WTC11 (cell line): ENCODE measurements around the gene GATAD2A. TPM values are rescaled to one million over a fixed set of nuclear protein-coding genes. Genes with fewer than 3 reads are reported as not detected.

Source experiments
- ATAC-seq: fragments of 200-7000 bp; cut with Tn5 transposase; 2 replicates; pipeline ENCODE4 v1.10.0; 2021; ENCODE audit warnings: mild to moderate bottlenecking, moderate library complexity
- CTCF ChIA-PET: fragments of 300-600 bp; sonication (Branson Sonifier 250); formaldehyde crosslinking; loops from one replicate; lab custom pipeline; 2021; ENCODE audit warnings: antibody characterized with exemption; lab: Charles Lee
- POLR2A ChIA-PET: fragments of 350-600 bp; sonication (Branson Sonifier 250); formaldehyde crosslinking; loops from one replicate; lab custom pipeline; 2021; ENCODE audit warnings: antibody characterized with exemption; lab: Charles Lee
- DNase-seq: peaks from one replicate; pipeline ENCODE4 v3.0.0; 2021; ENCODE audit warnings: low spot score
- H3K27ac Mint-ChIP-seq: 2 replicates; pipeline ENCODE4 v1.8.0; 2021; ENCODE audit warnings: mixed read lengths
- H3K27me3 Mint-ChIP-seq: 2 replicates; pipeline ENCODE4 v1.8.0; 2021; ENCODE audit warnings: low read depth, mild to moderate bottlenecking, moderate library complexity, mixed read lengths
- H3K36me3 Mint-ChIP-seq: 2 replicates; pipeline ENCODE4 v1.8.0; 2021; ENCODE audit warnings: mixed read lengths
- H3K4me1 Mint-ChIP-seq: 2 replicates; pipeline ENCODE4 v1.8.0; 2022; ENCODE audit warnings: mixed read lengths
- H3K4me3 Mint-ChIP-seq: 2 replicates; pipeline ENCODE4 v1.8.0; 2021; ENCODE audit warnings: mild to moderate bottlenecking, moderate library complexity, mixed read lengths
- H3K9me3 Mint-ChIP-seq: 2 replicates; pipeline ENCODE4 v1.8.0; 2021; ENCODE audit warnings: mixed read lengths
- ATF1 ChIP-seq: sonication (generic); formaldehyde crosslinking; IDR thresholded peaks from 2 replicates; pipeline ENCODE4 v1.8.1; 2023; ENCODE audit warnings: mild to moderate bottlenecking, moderate library complexity, missing genetic modification reagents
- CBFB ChIP-seq: sonication (generic); formaldehyde crosslinking; IDR thresholded peaks from 2 replicates; pipeline ENCODE4 v1.8.1; 2022; ENCODE audit warnings: mild to moderate bottlenecking, low read depth, missing genetic modification reagents
- CDX4 ChIP-seq: fragments of 250-450 bp; sonication (Bioruptor Pico); IDR thresholded peaks from 2 replicates; pipeline ENCODE4 v1.9.0; 2021; ENCODE audit warnings: moderate library complexity, mild to moderate bottlenecking, inconsistent platforms, borderline replicate concordance
- ELF4 ChIP-seq: sonication (generic); formaldehyde crosslinking; IDR thresholded peaks from 2 replicates; pipeline ENCODE4 v1.8.1; 2022; ENCODE audit warnings: low read depth, mild to moderate bottlenecking, moderate library complexity, missing genetic modification reagents
- FOXK1 ChIP-seq: sonication (generic); formaldehyde crosslinking; IDR thresholded peaks from 2 replicates; pipeline ENCODE4 v1.8.0; 2022; ENCODE audit warnings: mild to moderate bottlenecking, moderate library complexity, missing genetic modification reagents
- HMGA2 ChIP-seq: fragments of 250-450 bp; sonication (Bioruptor Pico); IDR thresholded peaks from 2 replicates; pipeline ENCODE4 v1.4.0; 2021; ENCODE audit warnings: mild to moderate bottlenecking, moderate library complexity
- IRF1 ChIP-seq: sonication (generic); formaldehyde crosslinking; IDR thresholded peaks from 2 replicates; pipeline ENCODE4 v1.8.0; 2023; ENCODE audit warnings: missing genetic modification reagents
- MYBL2 ChIP-seq: sonication (generic); formaldehyde crosslinking; IDR thresholded peaks from 2 replicates; pipeline ENCODE4 v1.8.1; 2023; ENCODE audit warnings: mild to moderate bottlenecking, moderate library complexity, missing genetic modification reagents
- NFATC4 ChIP-seq: fragments of 250-450 bp; sonication (Bioruptor Pico); IDR thresholded peaks from 2 replicates; pipeline ENCODE4 v1.9.0; 2021; ENCODE audit warnings: mild to moderate bottlenecking
- NR1H2 ChIP-seq: sonication (generic); formaldehyde crosslinking; IDR thresholded peaks from 2 replicates; pipeline ENCODE4 v1.9.0; 2021; ENCODE audit warnings: mild to moderate bottlenecking, moderate library complexity, missing genetic modification reagents
- PRRX2 ChIP-seq: fragments of 250-450 bp; sonication (Bioruptor Pico); IDR thresholded peaks from 2 replicates; pipeline ENCODE4 v1.8.0; 2021; ENCODE audit warnings: mild to moderate bottlenecking
- RORB ChIP-seq: fragments of 250-450 bp; sonication (Bioruptor Pico); IDR thresholded peaks from 2 replicates; pipeline ENCODE4 v1.9.0; 2021; ENCODE audit warnings: mild to moderate bottlenecking
- SOX15 ChIP-seq: fragments of 250-450 bp; sonication (Bioruptor Pico); IDR thresholded peaks from 2 replicates; pipeline ENCODE4 v1.9.0; 2021; ENCODE audit warnings: mild to moderate bottlenecking
- STAT6 ChIP-seq: sonication (generic); formaldehyde crosslinking; conservative IDR thresholded peaks from 2 replicates; pipeline ENCODE4 v1.8.1; 2023; ENCODE audit warnings: mild to moderate bottlenecking, low read depth, missing genetic modification reagents, moderate library complexity
- TCF7 ChIP-seq: sonication (generic); formaldehyde crosslinking; IDR thresholded peaks from 2 replicates; pipeline ENCODE4 v1.8.0; 2022; ENCODE audit warnings: mild to moderate bottlenecking, low read depth, missing genetic modification reagents, moderate library complexity
- TEAD1 ChIP-seq: sonication (generic); formaldehyde crosslinking; IDR thresholded peaks from 2 replicates; pipeline ENCODE4 v1.8.0; 2022; ENCODE audit warnings: mild to moderate bottlenecking, missing genetic modification reagents
- ZNF219 ChIP-seq: sonication (generic); formaldehyde crosslinking; IDR thresholded peaks from 2 replicates; pipeline ENCODE4 v1.8.0; 2023; ENCODE audit warnings: missing genetic modification reagents, mild to moderate bottlenecking, borderline replicate concordance
- ZNF281 ChIP-seq: sonication (generic); formaldehyde crosslinking; IDR thresholded peaks from 2 replicates; pipeline ENCODE4 v1.8.0; 2023; ENCODE audit warnings: mild to moderate bottlenecking, missing genetic modification reagents
- ZNF423 ChIP-seq: fragments of 250-450 bp; sonication (Bioruptor Pico); IDR thresholded peaks from 2 replicates; pipeline ENCODE4 v2.1.2; 2022; ENCODE audit warnings: mild to moderate bottlenecking, moderate library complexity
- ZNF671 ChIP-seq: fragments of 250-450 bp; sonication (Bioruptor Pico); IDR thresholded peaks from 2 replicates; pipeline ENCODE4 v1.8.0; 2021; ENCODE audit warnings: mild to moderate bottlenecking
- total RNA-seq: library from RNA; stranded (reverse); gene quantifications from 3 replicates; pipeline ENCODE4 v1.2.3, GENCODE V29; 2021
- TF ChIP-seq, protein P1 (sequence below): fragments of 250-450 bp; sonication (Bioruptor Pico); IDR thresholded peaks from 2 replicates; pipeline ENCODE4 v2.1.2; 2022; ENCODE audit warnings: mild to moderate bottlenecking, moderate library complexity

The GATAD2A gene
- total RNA-seq, 1 experiment from 2014 or later: 209 TPM

DNA sequence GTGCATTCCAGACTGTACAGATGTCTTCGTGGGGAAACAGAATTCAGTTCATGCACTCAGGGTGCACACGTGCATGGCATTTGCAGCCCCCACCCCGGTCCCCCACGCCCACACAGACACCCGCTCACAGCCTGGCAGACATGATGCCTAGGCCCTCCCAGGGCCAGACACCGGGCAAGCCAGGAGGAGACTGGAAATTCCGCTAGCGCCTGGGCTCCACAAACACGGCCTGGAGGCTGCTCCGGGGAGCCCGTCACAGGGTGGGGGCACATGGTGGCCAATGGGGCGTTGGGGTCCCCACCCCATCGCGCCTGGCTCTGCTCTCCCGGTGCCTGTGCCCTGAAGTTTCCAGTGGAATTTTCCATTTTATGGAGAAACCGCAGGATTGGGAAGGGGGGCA, 136.1 kb downstream of the GATAD2A start:
- H3K27me3 Mint-ChIP-seq: peaks cover 32% of the 10 kb centered on the region

GRCh38 chr19:19542507-19542906, 137.0 kb downstream of the GATAD2A start:
- no peak for TF ChIP-seq CDX4 (CRISPR knock-in tag)
- TF ChIP-seq NFATC4 (CRISPR knock-in tag): no peak
- no peak for TF ChIP-seq TEAD1 (CRISPR knock-in tag)
- TF ChIP-seq ZNF423: no peak
- TF ChIP-seq ZNF671: no peak
- TF ChIP-seq, protein P1, sequence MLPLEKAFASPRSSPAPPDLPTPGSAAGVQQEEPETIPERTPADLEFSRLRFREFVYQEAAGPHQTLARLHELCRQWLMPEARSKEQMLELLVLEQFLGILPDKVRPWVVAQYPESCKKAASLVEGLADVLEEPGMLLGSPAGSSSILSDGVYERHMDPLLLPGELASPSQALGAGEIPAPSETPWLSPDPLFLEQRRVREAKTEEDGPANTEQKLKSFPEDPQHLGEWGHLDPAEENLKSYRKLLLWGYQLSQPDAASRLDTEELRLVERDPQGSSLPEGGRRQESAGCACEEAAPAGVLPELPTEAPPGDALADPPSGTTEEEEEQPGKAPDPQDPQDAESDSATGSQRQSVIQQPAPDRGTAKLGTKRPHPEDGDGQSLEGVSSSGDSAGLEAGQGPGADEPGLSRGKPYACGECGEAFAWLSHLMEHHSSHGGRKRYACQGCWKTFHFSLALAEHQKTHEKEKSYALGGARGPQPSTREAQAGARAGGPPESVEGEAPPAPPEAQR (CRISPR knock-in tag): no peak
- no peak for TF ChIP-seq PRRX2 (CRISPR knock-in tag)
- no peak for TF ChIP-seq CBFB (CRISPR knock-in tag)
- no peak for TF ChIP-seq RORB (CRISPR knock-in tag)
- TF ChIP-seq SOX15 (CRISPR knock-in tag): no peak
- no peak for TF ChIP-seq ZNF281
- TF ChIP-seq ELF4: no peak
- TF ChIP-seq FOXK1 (CRISPR knock-in tag): no peak
- TF ChIP-seq IRF1: no peak
- TF ChIP-seq NR1H2 (CRISPR knock-in tag): no peak
- Mint-ChIP-seq H3K4me3 (no peak overlapping the region), H3K27ac (peak overlapping the region; percentile 80), H3K4me1 (peaks cover 6% of the 10 kb centered on the region), H3K9me3 (no peaks in the 10 kb centered on the region), H3K36me3 (no peaks in the 10 kb centered on the region), H3K27me3 (peaks cover 28% of the 10 kb centered on the region)
- ATAC-seq (no peak), DNase-seq (no peak)
- CTCF ChIA-PET: interaction anchor here (3.2 kb wide), 1 partner anchor 12 kb away, joined by 23 read pairs; no protein-coding TSS in a partner anchor
- POLR2A ChIA-PET: no interaction called here

More for the DNA sequence above, 136.1 kb downstream of the GATAD2A start:
- H3K4me3 Mint-ChIP-seq: no peak overlapping the region
- no peak overlapping the region for H3K27ac Mint-ChIP-seq
- ATAC-seq: no peak
- TF ChIP-seq MYBL2 (CRISPR knock-in tag) (no peak), ATF1 (CRISPR knock-in tag) (no peak), ZNF219 (no peak), PRRX2 (CRISPR knock-in tag) (no peak)
- ChIA-PET POLR2A (interaction anchor here (0.7 to 1.0 kb wide), 3 partner anchors 9 to 87 kb away, joined by 3 to 10 read pairs (median 3); partner anchors contain the start of gene LPAR2), CTCF (interaction anchor here (0.6 to 14.4 kb wide), 8 partner anchors 10 to 102 kb away, joined by 3 to 408 read pairs (median 5); partner anchors contain the start of genes GMIP, LPAR2 and YJEFN3)
- H3K36me3 Mint-ChIP-seq: no peaks in the 10 kb centered on the region
- H3K4me1 Mint-ChIP-seq: peaks cover 6% of the 10 kb centered on the region
- H3K9me3 Mint-ChIP-seq: no peaks in the 10 kb centered on the region
- DNase-seq: no peak

- TF ChIP-seq HMGA2 (CRISPR knock-in tag): no peak
- no peak for TF ChIP-seq TCF7
- no peak for TF ChIP-seq STAT6 (CRISPR knock-in tag)
- DNase-seq (no peak), ATAC-seq (no peak)
- Mint-ChIP-seq H3K27ac (no peak overlapping the region), H3K27me3 (peaks cover 23% of the 10 kb centered on the region), H3K4me3 (no peak overlapping the region), H3K4me1 (peaks cover 6% of the 10 kb centered on the region), H3K36me3 (no peaks in the 10 kb centered on the region), H3K9me3 (no peaks in the 10 kb centered on the region)
- POLR2A ChIA-PET: no interaction called here
- CTCF ChIA-PET: interaction anchor here (1.7 to 3.2 kb wide), 2 partner anchors 10 to 11 kb away, joined by 12 to 23 read pairs; no protein-coding TSS in a partner anchor
These were observed 137.6 kb downstream of the GATAD2A start for GRCh38 chr19:19543101-19543500.
